GM21390 (cell line): ENCODE measurements around the gene NAA40.

Experiments
- ATAC-seq: cut with Tn5 transposase; IDR thresholded peaks from one replicate; pipeline ENCODE4 v1.9.1; 2021; ENCODE audit not compliant: unreplicated experiment

The NAA40 gene

GRCh38 chr11:63986156-63986931 lies 47.5 kb downstream of the NAA40 start, which contains the start of gene OTUB1:
TSS of gene OTUB1 (plus strand) at chr11:63986438. CDS start at chr11:63986457, 19 bp downstream.
- peak; percentile 92 for ATAC-seq

- no peak for ATAC-seq
Observed at GRCh38 chr11:63986932-63987513, 48.2 kb downstream of the NAA40 start.

GRCh38 chr11:63991558-63991957 lies 52.8 kb downstream of the NAA40 start:
- ATAC-seq: no peak

- no peak for ATAC-seq
Observed at GRCh38 chr11:63993100-63993499, 54.3 kb downstream of the NAA40 start.

GRCh38 chr11:63993993-63994392 lies 55.2 kb downstream of the NAA40 start:
- no peak for ATAC-seq

- no peak for ATAC-seq
Observed at GRCh38 chr11:63996512-63996911, 57.7 kb downstream of the NAA40 start.

DNA sequence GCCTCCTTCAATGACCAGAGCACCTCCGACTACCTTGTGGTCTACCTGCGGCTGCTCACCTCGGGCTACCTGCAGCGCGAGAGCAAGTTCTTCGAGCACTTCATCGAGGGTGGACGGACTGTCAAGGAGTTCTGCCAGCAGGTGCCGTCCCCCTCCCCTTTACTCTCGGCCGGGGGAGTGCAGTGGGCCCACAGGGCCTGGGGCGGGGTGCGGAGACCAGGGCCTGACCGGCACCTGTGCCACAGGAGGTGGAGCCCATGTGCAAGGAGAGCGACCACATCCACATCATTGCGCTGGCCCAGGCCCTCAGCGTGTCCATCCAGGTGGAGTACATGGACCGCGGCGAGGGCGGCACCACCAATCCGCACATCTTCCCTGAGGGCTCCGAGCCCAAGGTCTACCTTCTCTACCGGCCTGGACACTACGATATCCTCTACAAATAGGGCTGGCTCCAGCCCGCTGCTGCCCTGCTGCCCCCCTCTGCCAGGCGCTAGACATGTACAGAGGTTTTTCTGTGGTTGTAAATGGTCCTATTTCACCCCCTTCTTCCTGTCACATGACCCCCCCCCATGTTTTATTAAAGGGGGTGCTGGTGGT lies 58.4 kb downstream of the NAA40 start:
- ATAC-seq: no peak

GRCh38 chr11:63997801-63998337 lies 59.1 kb downstream of the NAA40 start:
- no peak for ATAC-seq

- no peak for ATAC-seq
Observed at GRCh38 chr11:63998558-63999348, 60.0 kb downstream of the NAA40 start.

- no peak for ATAC-seq
Observed at GRCh38 chr11:63999349-64000025, 60.7 kb downstream of the NAA40 start.

DNA sequence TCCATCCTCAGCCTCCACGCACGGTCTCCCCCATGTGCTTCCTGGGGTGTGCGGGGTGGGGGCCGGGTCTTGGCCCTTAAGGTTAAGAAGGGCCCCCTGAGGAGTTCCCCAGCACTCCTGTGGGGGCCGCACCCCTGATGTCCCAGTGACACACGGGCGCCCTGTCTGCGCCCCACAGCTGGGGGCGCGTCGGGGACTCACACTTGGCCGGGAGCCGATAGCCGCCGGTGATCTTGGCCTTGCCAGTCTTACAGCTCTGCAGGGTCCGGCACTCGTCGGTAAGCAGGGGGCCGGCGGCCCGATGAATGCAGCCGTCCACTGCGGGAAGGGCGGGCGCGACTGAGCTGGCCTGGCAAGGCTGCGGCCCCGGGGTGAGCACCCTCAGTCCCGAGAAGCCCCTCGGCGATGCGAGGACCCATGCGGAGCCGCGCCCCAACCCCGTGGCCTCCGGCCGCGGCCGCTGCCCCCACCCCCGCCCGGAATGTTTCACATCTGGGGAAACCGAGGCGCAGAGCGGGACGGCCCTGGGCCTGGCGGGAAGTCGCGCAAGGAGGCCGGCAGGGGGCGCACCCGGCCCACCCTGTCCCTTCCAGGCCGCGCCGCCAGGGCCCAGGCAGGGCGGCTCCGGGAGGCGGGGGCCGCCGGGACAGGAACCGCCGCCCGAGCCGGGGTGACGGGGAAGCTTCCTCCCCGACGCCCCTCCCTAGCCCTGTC lies 61.4 kb downstream of the NAA40 start:
- ATAC-seq: peak; percentile 60

- no peak for ATAC-seq
Observed at GRCh38 chr11:64000740-64001483, 62.1 kb downstream of the NAA40 start.

DNA sequence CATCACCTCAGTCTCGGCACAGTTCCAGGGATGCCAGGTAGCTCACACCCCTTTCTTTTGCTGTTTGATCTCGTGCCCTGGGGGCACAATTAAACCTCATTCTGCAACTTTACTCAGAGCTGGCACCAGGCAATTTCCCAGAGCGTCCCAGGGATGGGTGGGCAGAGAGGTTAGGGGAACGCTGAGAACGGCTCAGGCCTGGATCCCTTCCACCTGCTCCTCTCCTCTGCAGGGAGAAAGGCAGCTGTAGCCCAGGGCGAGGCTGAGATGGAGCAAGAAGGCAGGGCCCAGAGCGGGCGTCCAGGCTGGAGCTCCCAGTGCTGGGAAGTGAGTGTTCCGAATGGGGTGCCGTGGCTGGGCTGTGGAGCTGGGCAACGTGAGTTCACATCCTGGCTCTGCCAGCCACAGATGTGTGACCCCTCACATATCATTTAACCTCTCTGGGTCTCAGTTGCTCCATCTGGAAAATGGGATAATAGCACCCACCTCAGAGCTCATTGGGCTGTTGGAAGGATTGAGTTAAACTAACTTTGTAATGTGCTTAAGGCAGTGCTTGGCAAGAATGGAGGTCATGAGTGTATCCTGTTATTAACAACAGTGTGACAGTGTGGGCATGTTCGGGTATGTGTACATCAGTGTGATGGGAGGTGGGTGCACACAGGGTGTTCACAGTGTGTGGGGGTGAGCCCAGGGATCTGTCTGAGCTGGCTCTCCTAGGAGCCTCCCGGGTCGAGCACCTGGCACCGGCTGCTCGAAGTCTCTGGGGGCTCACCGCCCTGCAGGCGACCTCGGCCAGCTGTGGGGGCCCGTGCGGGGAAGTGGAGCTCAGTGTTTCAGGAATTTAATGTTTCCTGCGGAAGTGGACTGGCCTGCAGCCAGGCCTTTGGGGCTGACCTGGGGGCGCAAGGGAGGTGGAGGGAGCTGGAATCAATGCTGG lies 63.0 kb downstream of the NAA40 start:
- no peak for ATAC-seq

DNA sequence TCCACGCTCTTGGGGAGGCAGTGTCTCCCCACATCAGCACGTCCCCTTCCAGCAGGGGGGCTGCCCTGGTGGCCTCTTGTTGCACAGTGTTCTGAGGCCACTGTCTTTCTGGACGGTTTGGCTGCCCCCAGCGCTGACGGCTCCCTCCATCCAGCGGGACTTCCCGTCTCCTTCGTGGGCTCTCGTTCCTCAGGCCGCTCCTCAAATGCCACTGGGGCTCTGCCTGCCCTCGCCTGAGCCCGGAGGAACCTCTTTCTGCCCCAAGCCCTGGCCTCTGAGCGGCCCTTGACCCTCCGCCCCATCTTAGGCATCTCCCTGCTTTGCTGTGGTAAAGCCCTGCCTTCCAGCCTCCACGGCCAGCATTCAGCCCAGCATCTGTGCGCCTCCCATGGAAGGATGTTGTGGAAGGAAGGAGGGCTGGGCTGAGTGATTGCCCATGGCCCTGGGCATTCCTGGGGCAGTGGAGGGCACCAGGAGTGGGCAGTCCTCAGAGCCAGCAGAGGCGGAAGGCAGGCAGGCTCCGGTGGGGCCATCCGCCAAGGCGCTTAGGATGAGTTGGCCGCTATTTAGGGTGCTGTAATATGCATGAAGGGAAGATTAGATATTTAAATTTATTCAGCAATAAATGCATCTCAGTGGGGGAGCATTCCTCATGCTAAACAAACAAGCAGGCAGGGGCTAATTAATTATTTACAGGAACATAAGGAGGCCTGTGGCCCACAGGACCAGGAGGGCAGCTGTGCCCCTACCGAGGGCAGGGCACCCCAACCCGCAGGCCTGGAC lies 65.2 kb downstream of the NAA40 start:
- no peak for ATAC-seq

DNA sequence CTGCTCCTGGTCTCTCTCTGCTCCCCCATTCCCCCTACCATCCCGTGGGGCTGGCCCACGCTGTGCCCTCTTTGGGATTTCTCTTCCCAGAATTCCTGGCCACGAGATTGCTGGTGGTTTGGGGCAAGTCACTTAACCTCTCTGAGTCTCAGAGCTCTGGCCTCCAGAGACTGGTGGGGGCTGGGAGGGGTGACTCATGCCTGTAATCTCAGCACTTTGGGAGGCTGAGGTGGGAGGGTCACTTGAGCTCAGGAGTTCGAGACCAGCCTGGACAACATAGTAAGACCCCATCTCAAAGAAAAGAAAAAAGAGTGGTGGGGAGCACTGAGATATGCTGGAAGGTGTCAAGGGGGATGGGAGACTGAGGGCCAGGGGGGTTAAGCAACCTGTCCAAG lies 65.8 kb downstream of the NAA40 start:
- ATAC-seq: no peak

DNA sequence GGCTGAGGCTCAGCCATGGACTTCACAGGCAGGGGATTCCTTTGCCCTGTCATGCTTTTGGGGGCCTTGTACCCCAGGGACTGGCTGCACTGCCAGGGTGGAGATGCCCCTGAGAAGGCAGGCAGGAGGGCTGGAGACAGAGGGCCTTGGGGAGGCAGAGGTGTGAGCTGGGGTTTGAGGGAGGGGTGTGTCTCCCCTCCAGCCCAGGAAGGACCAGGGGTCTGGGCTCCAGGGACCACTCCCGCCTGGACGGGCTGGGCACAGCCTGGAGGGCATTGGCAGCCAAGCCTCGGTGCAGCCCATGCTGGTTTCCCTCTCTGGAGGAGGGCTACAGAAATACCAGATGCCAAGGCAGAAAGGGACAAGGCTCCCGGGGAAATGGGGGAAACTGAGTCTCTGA lies 66.9 kb downstream of the NAA40 start:
- ATAC-seq: no peak

- no peak for ATAC-seq
Observed at GRCh38 chr11:64006398-64006797, 67.6 kb downstream of the NAA40 start.
